Activated gamma-delta T cell treated with anti-CD3 and anti-CD28 coated beads, Interleukin-2, amount 50 U/mL, for 16 hours (primary cell): ENCODE results near the gene PDPR.
"Not testable (repeated sequence)": the region's sequence is repeated elsewhere in the genome, so short reads cannot be mapped to it uniquely, and the experiment has no call there.

Experiments used
- DNase-seq: peaks from one replicate; pipeline ENCODE4 v3.0.0-alpha.2; 2020; ENCODE audit warnings: low read depth

Gene PDPR

GRCh38 chr16:70162041-70162451 lies 47.9 kb downstream of the PDPR start:
- DNase-seq, result no peak

- no peak for DNase-seq
Measured at GRCh38 chr16:70163596-70163995, 49.5 kb downstream of the PDPR start.

- not testable (repeated sequence) for DNase-seq
Measured at GRCh38 chr16:70166688-70167087, 52.6 kb downstream of the PDPR start.

GRCh38 chr16:70173212-70173837 lies 59.2 kb downstream of the PDPR start, which contains the start of gene CLEC18C:
TSS of gene CLEC18C (plus strand) at chr16:70173787. CDS start at chr16:70174279, 492 bp downstream.
- not testable (repeated sequence) for DNase-seq

- not testable (repeated sequence) for DNase-seq
Measured at GRCh38 chr16:70173916-70174315, 59.8 kb downstream of the PDPR start.

GRCh38 chr16:70174387-70174932 lies 60.3 kb downstream of the PDPR start:
- DNase-seq, result not testable (repeated sequence)

- DNase-seq, result not testable (repeated sequence)
Measured at GRCh38 chr16:70187858-70188607, 73.9 kb downstream of the PDPR start.

- not testable (repeated sequence) for DNase-seq
Measured at GRCh38 chr16:70188608-70188915, 74.4 kb downstream of the PDPR start.

GRCh38 chr16:70190574-70190973 lies 76.4 kb downstream of the PDPR start:
- not testable (repeated sequence) for DNase-seq

GRCh38 chr16:70196683-70197300 lies 82.7 kb downstream of the PDPR start:
- DNase-seq, result not testable (repeated sequence)

GRCh38 chr16:70197611-70198010 lies 83.5 kb downstream of the PDPR start:
- not testable (repeated sequence) for DNase-seq

GRCh38 chr16:70198230-70198629 lies 84.1 kb downstream of the PDPR start:
- not testable (repeated sequence) for DNase-seq

- not testable (repeated sequence) for DNase-seq
Measured at GRCh38 chr16:70198666-70199065, 84.5 kb downstream of the PDPR start.

GRCh38 chr16:70199170-70199569 lies 85.0 kb downstream of the PDPR start:
- not testable (repeated sequence) for DNase-seq

GRCh38 chr16:70200063-70200462 lies 85.9 kb downstream of the PDPR start:
- DNase-seq, result not testable (repeated sequence)

GRCh38 chr16:70203508-70203907 lies 89.4 kb downstream of the PDPR start:
- DNase-seq, result not testable (repeated sequence)

- not testable (repeated sequence) for DNase-seq
Measured at GRCh38 chr16:70204010-70204409, 89.9 kb downstream of the PDPR start.

- not testable (repeated sequence) for DNase-seq
Measured at GRCh38 chr16:70204668-70205405, 90.7 kb downstream of the PDPR start.

GRCh38 chr16:70206382-70206781 lies 92.2 kb downstream of the PDPR start:
- DNase-seq, result not testable (repeated sequence)
